GM20431 (cell line): Measurements from ENCODE around the gene SLC26A4.

Experiments used
- in situ Hi-C: fragments of 300-500 bp; cut with MseI, MboI; formaldehyde crosslinking; loops from one replicate; pipeline ENCODE4 v1.15.0; 2020; ENCODE audit warnings: low sequenced_read_pairs; ENCODE audit not compliant: unreplicated experiment

The SLC26A4 gene

DNA sequence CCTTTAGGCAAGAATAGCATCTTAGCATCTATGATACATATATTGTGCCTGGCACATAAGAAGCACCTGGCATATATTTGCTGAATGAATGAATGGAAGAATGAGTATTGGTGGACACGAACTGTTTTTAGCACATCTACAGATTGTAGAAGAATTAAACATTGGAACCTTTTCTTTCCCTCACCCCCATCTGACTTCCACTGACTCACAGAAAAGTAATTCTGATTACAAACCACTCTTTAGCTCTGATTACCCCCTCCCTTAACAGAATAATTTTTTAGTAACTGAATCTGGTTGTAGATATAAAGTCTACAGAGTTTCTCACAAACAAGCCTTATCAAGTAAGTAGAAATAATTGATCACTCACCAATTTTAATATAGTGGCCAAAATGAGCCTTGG is 31.9 kb downstream of the SLC26A4 start:
- in situ Hi-C loops: no loop called here

DNA sequence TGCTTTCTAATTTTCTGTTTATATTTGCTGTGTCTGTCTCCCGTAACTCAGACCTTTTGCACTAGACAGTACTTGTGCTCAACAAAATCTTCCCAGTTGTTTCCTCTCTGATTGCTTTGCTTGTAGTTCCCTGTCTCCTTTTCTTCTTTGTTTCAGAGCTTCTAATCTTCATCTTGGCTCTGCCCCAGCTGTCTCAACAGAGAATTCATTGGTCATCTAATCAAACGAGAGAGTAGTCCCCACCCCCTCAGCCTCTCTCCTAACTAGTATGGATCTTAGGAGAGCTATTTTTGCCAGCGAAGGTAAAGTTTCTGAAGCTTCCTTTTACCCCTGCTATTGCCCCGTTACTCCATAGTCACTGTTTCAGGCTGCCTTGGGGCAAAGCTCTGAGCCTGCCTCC is 32.8 kb downstream of the SLC26A4 start:
- in situ Hi-C loops: no loop called here

DNA sequence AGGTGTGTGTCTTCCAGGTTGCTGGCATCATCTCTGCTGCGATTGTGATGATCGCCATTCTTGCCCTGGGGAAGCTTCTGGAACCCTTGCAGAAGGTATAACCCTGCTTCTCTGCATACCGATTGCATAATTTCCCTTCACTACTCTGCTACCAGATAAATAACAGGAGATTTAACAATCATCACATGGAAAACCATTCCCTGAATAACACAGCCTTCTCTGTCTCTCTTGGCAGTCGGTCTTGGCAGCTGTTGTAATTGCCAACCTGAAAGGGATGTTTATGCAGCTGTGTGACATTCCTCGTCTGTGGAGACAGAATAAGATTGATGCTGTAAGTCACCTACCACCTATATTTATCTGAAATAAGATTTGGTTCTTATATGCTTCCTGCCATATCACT is 33.8 kb downstream of the SLC26A4 start:
- in situ Hi-C loops: no loop called here

DNA sequence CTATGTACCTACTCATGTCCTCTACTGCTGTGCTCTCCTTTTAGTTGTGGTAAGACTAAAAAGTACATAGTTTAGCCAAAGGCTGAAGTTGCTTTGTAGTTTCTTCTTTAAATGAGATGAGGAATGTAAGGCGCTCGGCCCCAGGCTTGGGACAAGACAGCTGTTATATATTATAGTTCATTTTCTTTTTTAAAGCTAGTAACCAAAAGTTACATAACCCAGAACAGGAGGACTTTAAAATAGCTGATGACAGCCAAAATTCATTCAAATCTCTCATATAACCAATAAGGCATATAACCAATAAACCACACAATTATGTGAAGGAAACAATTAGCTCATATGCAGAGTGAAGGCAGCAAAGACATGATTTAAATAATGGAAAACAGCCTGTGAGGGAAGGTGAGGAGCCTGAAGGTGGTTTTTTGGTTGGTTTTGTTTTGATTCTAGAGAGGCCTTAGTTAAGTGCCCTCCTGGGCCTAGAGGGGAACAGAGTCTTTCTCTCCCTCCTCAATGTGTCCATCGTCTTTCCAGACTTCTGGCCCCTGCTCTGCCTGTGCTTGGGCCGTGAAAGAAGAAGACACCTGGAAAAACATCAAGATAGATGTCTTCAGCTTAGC is 35.8 kb downstream of the SLC26A4 start:
- in situ Hi-C loops: no loop called here

- in situ Hi-C loops: no loop called here
These were observed 36.9 kb downstream of the SLC26A4 start for GRCh38 chr7:107697321-107698049.

DNA sequence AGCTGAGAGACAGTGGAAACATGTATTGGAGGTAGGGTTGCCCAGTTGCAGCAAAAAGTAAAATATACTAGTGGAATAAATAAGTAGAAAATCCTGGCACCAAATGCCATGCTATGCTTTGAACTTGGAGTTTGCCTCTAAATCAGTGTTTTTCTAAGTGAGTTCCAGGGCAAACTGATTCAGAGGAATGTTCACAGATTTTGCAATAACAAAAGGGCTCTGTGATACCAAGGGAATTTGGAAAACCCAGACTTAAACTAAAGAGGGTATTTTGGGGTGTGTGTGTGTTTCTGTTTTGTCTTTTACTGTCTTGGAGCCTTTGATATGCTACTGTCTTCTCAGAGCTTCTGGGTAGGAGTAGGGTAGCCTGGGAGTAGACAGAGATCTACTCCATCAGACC is 39.9 kb downstream of the SLC26A4 start:
- in situ Hi-C loops: loop anchor here (25.0 kb wide), 1 partner anchor 238 kb away; the partner anchor contains the start of gene GPR22

- in situ Hi-C loops: loop anchor here (25.0 kb wide), 1 partner anchor 239 kb away; the partner anchor contains the start of gene GPR22
These were observed 40.6 kb downstream of the SLC26A4 start for GRCh38 chr7:107701191-107701590.

- in situ Hi-C loops: loop anchor here (25.0 kb wide), 1 partner anchor 241 kb away; the partner anchor contains the start of gene GPR22
These were observed 42.6 kb downstream of the SLC26A4 start for GRCh38 chr7:107703219-107703618.

GRCh38 chr7:107703872-107704271 is 43.2 kb downstream of the SLC26A4 start:
- in situ Hi-C loops: loop anchor here (25.0 kb wide), 1 partner anchor 242 kb away; the partner anchor contains the start of gene GPR22

DNA sequence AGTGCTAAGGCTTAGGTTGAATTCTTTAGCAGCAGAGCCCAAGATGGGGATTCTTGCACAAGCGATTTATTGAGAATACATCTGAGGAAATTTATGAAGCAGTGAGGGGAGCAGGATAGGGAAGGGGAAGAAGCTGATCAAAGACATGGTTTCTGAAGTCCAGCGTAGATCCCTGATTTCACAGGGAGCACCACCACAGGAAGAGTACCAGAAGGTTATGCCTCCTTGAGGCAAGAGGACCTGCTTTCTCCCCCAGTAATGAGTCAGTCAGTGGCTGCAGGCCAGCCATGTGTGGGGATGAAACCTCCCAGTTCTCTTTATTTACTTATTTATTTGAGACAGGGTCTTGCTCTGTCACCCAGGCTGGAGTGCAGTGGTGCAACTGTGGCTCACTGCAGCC is 48.3 kb downstream of the SLC26A4 start:
- in situ Hi-C loops: loop anchor here (25.0 kb wide), 1 partner anchor 247 kb away; the partner anchor contains the start of gene GPR22

DNA sequence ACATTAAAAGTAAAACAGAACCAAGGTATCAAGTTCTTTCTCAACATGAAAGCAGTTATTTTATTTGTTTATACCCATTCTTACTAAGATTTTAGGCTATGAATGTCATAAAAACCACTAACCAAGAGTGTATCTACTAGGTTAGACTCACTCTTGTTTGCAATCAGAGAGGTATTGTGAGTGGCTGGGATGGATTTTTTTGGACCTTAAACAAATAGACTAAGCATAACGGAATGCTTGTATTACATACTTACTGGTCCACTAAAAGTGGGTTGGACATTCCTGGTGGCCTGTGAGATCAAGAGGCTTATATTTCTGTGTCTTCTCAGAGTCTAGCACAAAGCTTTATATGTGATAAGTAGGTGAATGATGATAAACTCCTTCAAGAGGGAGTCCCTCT is 50.7 kb downstream of the SLC26A4 start:
- in situ Hi-C loops: loop anchor here (25.0 kb wide), 1 partner anchor 249 kb away; the partner anchor contains the start of gene GPR22

GRCh38 chr7:107712025-107712424 is 51.4 kb downstream of the SLC26A4 start:
- in situ Hi-C loops: loop anchor here (25.0 kb wide), 1 partner anchor 250 kb away; the partner anchor contains the start of gene GPR22

GRCh38 chr7:107712896-107713295 is 52.3 kb downstream of the SLC26A4 start:
- in situ Hi-C loops: loop anchor here (25.0 kb wide), 1 partner anchor 251 kb away; the partner anchor contains the start of gene GPR22

- in situ Hi-C loops: loop anchor here (25.0 kb wide), 1 partner anchor 253 kb away; the partner anchor contains the start of gene GPR22
These were observed 54.9 kb downstream of the SLC26A4 start for GRCh38 chr7:107715531-107715930.

DNA sequence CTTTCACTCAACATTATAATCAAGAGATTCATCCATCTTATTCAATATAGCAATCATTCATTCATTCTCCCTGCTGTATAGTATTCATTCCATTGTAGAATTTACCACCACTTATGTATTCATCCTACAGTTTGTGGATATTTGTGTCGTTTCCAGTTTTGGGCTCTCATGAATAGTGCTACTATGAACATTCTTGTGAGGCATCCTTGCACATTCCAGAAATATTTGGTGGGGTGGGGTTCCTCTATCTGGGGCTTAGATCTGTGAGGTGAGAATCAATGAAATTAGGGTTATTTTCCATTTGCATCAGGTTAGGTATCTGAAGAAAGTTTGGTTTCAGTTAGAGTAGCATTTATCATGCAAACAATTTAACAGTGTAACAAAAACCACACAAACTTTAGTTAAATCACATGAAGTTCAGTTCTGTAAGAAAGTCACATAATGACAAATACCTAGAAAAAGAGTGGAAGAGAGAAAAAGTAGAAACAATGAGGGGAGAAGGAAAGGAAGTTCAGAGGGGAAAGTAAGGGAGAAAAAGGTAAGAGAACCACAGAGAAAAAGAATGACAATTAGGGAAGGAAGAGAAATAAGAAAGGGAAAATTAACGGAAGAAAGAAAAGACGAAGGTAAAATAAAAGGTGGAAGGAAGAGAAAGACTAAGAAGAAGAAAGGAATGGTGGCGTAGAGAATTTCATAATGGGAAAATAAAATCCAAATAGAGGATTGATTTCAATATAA is 58.0 kb downstream of the SLC26A4 start:
- in situ Hi-C loops: loop anchor here (25.0 kb wide), 1 partner anchor 256 kb away; the partner anchor contains the start of gene GPR22

- in situ Hi-C loops: loop anchor here (25.0 kb wide), 1 partner anchor 259 kb away; the partner anchor contains the start of gene GPR22
These were observed 60.7 kb downstream of the SLC26A4 start for GRCh38 chr7:107721286-107721685.

DNA sequence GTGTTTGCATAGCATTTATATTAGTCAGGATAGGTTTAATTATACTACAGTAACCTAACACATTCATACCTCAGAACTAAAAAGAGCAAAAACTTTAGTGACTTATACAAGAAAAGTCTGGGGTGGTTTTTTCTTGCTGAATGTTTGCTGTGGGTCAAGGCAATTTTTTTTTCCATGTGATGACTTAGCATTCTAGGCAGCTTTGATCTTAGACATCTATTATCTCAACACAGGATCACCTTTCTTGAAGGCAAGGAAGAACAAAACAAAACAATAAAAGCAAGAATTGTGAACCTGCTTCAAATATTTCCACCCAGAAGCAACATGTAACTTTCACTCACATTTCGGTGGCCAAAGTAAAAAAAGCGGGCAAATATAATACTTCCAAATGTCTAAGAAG is 62.6 kb downstream of the SLC26A4 start:
- in situ Hi-C loops: loop anchor here (25.0 kb wide), 1 partner anchor 261 kb away; the partner anchor contains the start of gene GPR22

DNA sequence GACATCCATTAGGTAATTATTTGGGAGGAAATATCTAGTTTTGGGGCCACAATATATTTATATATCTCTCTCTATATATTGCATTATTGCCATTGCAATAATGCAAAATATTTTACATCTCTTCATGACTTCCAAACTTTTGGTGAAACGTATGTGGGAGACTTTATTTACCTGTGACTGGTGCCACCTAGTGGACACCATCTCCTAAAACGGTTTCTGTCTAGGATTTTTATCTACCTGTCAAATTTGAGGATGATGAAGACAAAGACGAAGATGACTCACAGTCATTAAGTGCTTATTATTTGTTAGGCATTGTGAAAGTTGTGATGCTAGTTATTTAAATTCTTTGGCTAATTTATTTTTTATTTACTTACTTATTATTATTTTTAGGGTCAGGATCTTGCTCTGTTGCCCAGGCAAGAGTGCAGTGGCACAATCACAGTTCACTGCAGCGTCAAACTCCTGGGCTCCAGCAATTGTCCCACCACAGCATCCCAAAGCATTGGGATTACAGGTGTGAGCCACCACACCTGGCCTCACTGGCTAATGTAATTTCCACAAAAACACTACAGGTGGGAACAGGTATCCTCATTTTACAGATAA is 64.6 kb downstream of the SLC26A4 start:
- in situ Hi-C loops: no loop called here

DNA sequence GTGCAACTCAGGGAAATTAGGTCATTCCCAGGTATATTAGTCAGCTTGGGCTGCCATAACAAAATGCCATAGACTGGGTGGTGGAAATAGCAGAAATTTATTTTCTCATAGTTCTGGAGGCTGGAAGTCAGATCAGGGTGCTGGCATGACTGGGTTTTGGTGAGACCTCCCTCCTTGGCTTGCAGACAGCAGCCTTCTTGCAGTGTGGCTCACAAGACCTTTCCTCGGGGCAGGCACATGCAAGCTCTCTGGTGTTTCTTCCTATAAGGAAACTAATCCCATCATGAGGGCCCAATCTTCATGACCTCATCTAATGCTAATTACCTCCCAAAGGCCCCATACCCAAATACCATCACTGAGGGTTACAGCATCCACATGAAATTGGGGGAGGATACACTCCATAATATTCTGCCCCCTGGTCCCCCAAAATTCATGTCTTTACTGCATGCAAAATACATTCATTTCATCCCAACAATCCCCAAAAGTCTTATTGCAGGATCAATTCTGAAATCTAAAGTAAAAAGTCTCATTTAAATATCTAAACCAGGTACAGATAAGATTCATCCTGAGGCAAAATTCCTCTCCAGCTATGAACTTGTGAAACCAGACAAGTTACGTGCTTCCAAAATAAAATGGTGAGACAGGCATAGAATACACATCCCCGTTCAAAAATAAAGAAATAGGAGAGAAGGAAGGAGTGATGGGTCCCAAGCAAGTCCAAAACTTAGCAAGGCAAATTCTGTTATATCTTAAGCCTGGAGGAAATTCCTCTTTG is 65.9 kb downstream of the SLC26A4 start:
- in situ Hi-C loops: no loop called here
